ENCODE data around the gene RPTOR. TPM values are rescaled to one million over a fixed set of nuclear protein-coding genes. Genes with fewer than 3 reads are reported as not detected.

The RPTOR gene
- total and polyA plus RNA-seq, 2 experiments from 2014 or later, result 6.6 to 16.1 TPM

GRCh38 chr17:80876950-80877728 lies 332.5 kb downstream of the RPTOR start:
- no peak overlapping the region for H3K4me3 ChIP-seq
- no peak for DNase-seq

GRCh38 chr17:80877729-80878303 lies 333.2 kb downstream of the RPTOR start:
- Histone ChIP-seq H3K79me2 (ENCODE audit: insufficient read depth) (no peaks in the 10 kb centered on the region), H3K9me2 (ENCODE audit: insufficient read depth) (no peaks in the 10 kb centered on the region), H3F3A (ENCODE audit: insufficient read depth) (no peaks in the 10 kb centered on the region), H2AFZ (no peak overlapping the region), H3K27me3 (replicated peaks; ENCODE audit: insufficient read depth) (no peaks in the 10 kb centered on the region), H3K4me3 (no peak overlapping the region), H3K9ac (no peak overlapping the region), H3K4me1 (ENCODE audit: insufficient read depth) (peaks cover 9% of the 10 kb centered on the region), H3K36me3 (ENCODE audit: low read depth) (no peaks in the 10 kb centered on the region), H3K4me2 (ENCODE audit: unreplicated experiment) (no peak overlapping the region), H3K9me3 (ENCODE audit: low read depth) (no peaks in the 10 kb centered on the region), H4K20me1 (ENCODE audit: insufficient read depth) (no peaks in the 10 kb centered on the region), H3K27ac (no peak overlapping the region)
- WGBS, 2 experiments (ENCODE audit: low coverage in 1 of 2, low lambda C conversion rate in 2 of 2, missing lambda C conversion rate in 2 of 2), result 90 to 92% methylated on average over 14 of the region's 14 CpGs
- in situ Hi-C loops (cut with MboI), result no loop called here
- no peak for DNase-seq
- TF ChIP-seq EZH2phosphoT487 (IDR thresholded peaks at IDR 0.05; ENCODE audit: insufficient read depth, low read depth) (no peak), EZH2 (IDR thresholded peaks at IDR 0.05; ENCODE audit: insufficient read depth, poor library complexity, severe bottlenecking) (no peak)

More at GRCh38 chr17:80876950-80877728, 332.5 kb downstream of the RPTOR start:
- peaks cover 9% of the 10 kb centered on the region for H3K4me1 ChIP-seq (ENCODE audit: insufficient read depth)
- H3K4me2 ChIP-seq (ENCODE audit: unreplicated experiment), result no peak overlapping the region
- no peaks in the 10 kb centered on the region for H3K79me2 ChIP-seq (ENCODE audit: insufficient read depth)
- TF ChIP-seq EZH2 (IDR thresholded peaks at IDR 0.05; ENCODE audit: insufficient read depth, poor library complexity, severe bottlenecking) (no peak), EZH2phosphoT487 (IDR thresholded peaks at IDR 0.05; ENCODE audit: insufficient read depth, low read depth) (no peak)
- in situ Hi-C loops (cut with MboI), result no loop called here
- H3K9me2 ChIP-seq (ENCODE audit: insufficient read depth), result no peaks in the 10 kb centered on the region
- H3K27ac ChIP-seq, result no peak overlapping the region
- no peaks in the 10 kb centered on the region for H3F3A ChIP-seq (ENCODE audit: insufficient read depth)
- H3K27me3 ChIP-seq (replicated peaks; ENCODE audit: insufficient read depth), result no peaks in the 10 kb centered on the region
- H3K36me3 ChIP-seq (ENCODE audit: low read depth), result no peaks in the 10 kb centered on the region
- H2AFZ ChIP-seq, result no peak overlapping the region
- no peak overlapping the region for H3K9ac ChIP-seq
- no peaks in the 10 kb centered on the region for H4K20me1 ChIP-seq (ENCODE audit: insufficient read depth)
- H3K9me3 ChIP-seq (ENCODE audit: low read depth), result no peaks in the 10 kb centered on the region
- 91 to 93% methylated on average over 26 to 32 of the region's 32 CpGs for WGBS, 2 experiments (ENCODE audit: low coverage in 1 of 2, low lambda C conversion rate in 2 of 2, missing lambda C conversion rate in 2 of 2)

GRCh38 chr17:80878876-80879722 lies 334.5 kb downstream of the RPTOR start:
- WGBS, 2 experiments (ENCODE audit: low coverage in 1 of 2, low lambda C conversion rate in 2 of 2, missing lambda C conversion rate in 2 of 2), result 90 to 92% methylated on average over 20 to 31 of the region's 31 CpGs
- Histone ChIP-seq H3K9ac (no peak overlapping the region), H3K36me3 (ENCODE audit: low read depth) (no peaks in the 10 kb centered on the region), H2AFZ (no peak overlapping the region), H3K9me3 (ENCODE audit: low read depth) (no peaks in the 10 kb centered on the region), H3K27me3 (replicated peaks; ENCODE audit: insufficient read depth) (no peaks in the 10 kb centered on the region), H3K27ac (no peak overlapping the region), H3K4me3 (no peak overlapping the region), H4K20me1 (ENCODE audit: insufficient read depth) (no peaks in the 10 kb centered on the region), H3K9me2 (ENCODE audit: insufficient read depth) (no peaks in the 10 kb centered on the region), H3K4me2 (ENCODE audit: unreplicated experiment) (no peak overlapping the region), H3F3A (ENCODE audit: insufficient read depth) (no peaks in the 10 kb centered on the region), H3K79me2 (ENCODE audit: insufficient read depth) (no peaks in the 10 kb centered on the region), H3K4me1 (ENCODE audit: insufficient read depth) (no peaks in the 10 kb centered on the region)
- in situ Hi-C loops (cut with MboI), result no loop called here
- TF ChIP-seq EZH2 (IDR thresholded peaks at IDR 0.05; ENCODE audit: insufficient read depth, poor library complexity, severe bottlenecking), result no peak
- no peak for TF ChIP-seq EZH2phosphoT487 (IDR thresholded peaks at IDR 0.05; ENCODE audit: insufficient read depth, low read depth)
- no peak for DNase-seq
